Right lobe of liver (tissue), 4 donors: ENCODE results near the gene ERN1.

ENCODE experiments used
- POLR2A ChIP-seq: fragments of 450-650 bp; IDR thresholded peaks from one replicate; pipeline ENCODE4 v1.6.1; 2017; ENCODE audit warnings: antibody characterized with exemption, mild to moderate bottlenecking
- TF ChIP-seq, protein P1 (sequence below), 4 donors: fragments of 200-600 bp in 3 of 4; fragments of 450-650 bp in 1 of 4; IDR thresholded peaks; one replicate each; pipeline versions ENCODE4 v1.5.1 to v1.8.0; 2016 to 2022; ENCODE audit warnings: antibody characterized with exemption in 4 of 4, mild to moderate bottlenecking in 2 of 4
- donor health status: DM: no; HTN: no; CAD: no.
- donor health status: DM: no; HTN: no; CAD: no.
- donor health status: DM: no; HTN: yes; CAD: no.

DNA sequence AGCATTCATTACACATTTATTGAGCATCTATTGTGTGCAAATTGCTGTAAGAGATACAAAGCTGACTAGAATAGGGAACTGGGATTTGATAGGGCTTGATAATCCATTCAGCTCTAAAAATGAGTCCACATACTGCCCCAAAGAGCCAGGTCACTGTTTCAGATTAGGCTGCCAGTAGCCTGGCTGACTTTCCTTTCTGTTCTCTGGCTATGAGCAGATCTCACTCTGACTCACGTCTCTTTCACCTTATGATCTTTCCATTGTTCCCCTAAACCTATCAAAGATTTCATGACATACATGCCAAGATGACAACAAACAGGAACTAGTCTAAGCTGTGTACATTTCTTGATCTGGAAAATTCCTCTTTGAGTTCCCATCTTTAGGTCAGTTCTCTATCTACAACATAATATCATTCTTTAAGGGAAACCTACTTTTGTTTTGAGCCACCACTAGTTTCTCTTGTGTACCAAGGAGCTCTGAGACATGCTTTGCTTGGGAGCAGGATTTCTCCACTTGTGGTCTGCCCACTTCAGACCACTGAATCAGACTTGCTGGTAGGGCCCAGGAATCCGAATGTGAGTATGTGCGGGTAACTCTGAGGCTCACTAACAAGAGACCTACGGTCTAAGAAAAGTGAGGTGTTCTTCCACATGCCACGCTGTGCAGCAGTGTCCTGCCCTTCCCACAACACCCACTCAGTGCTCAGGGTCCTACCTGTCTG lies 68.6 kb downstream of the ERN1 start:
- TF ChIP-seq, protein P1, sequence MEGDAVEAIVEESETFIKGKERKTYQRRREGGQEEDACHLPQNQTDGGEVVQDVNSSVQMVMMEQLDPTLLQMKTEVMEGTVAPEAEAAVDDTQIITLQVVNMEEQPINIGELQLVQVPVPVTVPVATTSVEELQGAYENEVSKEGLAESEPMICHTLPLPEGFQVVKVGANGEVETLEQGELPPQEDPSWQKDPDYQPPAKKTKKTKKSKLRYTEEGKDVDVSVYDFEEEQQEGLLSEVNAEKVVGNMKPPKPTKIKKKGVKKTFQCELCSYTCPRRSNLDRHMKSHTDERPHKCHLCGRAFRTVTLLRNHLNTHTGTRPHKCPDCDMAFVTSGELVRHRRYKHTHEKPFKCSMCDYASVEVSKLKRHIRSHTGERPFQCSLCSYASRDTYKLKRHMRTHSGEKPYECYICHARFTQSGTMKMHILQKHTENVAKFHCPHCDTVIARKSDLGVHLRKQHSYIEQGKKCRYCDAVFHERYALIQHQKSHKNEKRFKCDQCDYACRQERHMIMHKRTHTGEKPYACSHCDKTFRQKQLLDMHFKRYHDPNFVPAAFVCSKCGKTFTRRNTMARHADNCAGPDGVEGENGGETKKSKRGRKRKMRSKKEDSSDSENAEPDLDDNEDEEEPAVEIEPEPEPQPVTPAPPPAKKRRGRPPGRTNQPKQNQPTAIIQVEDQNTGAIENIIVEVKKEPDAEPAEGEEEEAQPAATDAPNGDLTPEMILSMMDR (IDR thresholded peaks at IDR 0.05) = no peak
- no peak for TF ChIP-seq POLR2A
